Measurements from ENCODE around the gene UNCX. TPM values are rescaled to one million over a fixed set of nuclear protein-coding genes. Genes with fewer than 3 reads are reported as not detected.

UNCX gene
- total RNA-seq, 2 experiments from 2014 or later, result not detected

- ChIA-PET CTCF (interaction anchor here (1.3 to 1.5 kb wide), 2 partner anchors 25 to 254 kb away, joined by 3 to 4 read pairs; no protein-coding TSS in a partner anchor), POLR2A (no interaction called here)
- ATAC-seq (no peak), DNase-seq (no peak)
- Mint-ChIP-seq H3K4me3 (no peak overlapping the region), H3K36me3 (ENCODE audit: low read depth) (no peaks in the 10 kb centered on the region), H3K9me3 (ENCODE audit: insufficient read depth) (no peaks in the 10 kb centered on the region), H3K4me1 (ENCODE audit: low read depth) (no peaks in the 10 kb centered on the region), H3K27ac (no peak overlapping the region), H3K27me3 (ENCODE audit: low read depth) (peaks cover 35% of the 10 kb centered on the region)
These were observed 12.5 kb upstream of the UNCX start for GRCh38 chr7:1220000-1220726.

DNA sequence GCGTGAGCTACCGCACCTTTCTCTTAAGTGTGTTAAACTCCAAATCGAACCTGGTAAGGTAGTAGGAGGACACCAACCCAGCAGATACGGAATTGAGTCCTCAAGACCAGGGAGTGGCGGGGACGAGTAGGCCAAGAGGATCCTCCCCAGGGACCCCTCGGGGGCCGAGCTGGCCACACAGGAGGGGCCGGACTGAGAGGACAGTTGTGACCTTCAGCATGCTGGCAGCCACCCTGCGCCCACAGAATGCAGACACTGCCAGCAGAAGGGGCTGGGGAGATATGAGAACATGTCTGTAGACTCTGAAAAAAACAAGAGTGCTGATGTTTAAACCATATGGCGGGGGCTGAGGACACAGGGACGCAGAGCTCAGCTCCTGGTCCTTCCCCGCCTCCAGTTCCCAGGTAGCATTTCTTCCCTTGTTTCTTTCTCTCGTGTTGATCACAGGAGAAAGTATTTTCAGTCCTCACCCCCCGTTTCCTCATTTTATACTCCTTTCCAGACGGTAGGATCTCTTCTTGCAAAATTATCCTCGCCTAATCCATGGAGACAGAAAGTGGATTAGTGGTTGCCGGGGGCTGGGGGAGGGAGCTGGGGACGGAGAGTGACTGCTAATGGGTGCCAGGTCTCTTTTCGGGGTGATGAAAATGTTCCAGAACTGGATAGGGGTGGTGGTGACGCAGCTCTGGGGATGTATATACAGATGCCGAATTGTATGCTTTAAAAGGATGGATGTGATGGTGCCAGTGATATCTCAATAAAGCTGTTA is 11.5 kb upstream of the UNCX start:
- no peak for ATAC-seq
- no peaks in the 10 kb centered on the region for H3K4me1 Mint-ChIP-seq (ENCODE audit: low read depth)
- CTCF ChIA-PET, result interaction anchor here (1.6 kb wide), 1 partner anchor 28 kb away, joined by 5 read pairs; no protein-coding TSS in a partner anchor
- no peak for DNase-seq
- no peak overlapping the region for H3K4me3 Mint-ChIP-seq
- peaks cover 42% of the 10 kb centered on the region for H3K27me3 Mint-ChIP-seq (ENCODE audit: low read depth)
- no peaks in the 10 kb centered on the region for H3K9me3 Mint-ChIP-seq (ENCODE audit: insufficient read depth)
- H3K36me3 Mint-ChIP-seq (ENCODE audit: low read depth), result no peaks in the 10 kb centered on the region
- POLR2A ChIA-PET, result no interaction called here
- H3K27ac Mint-ChIP-seq, result no peak overlapping the region

GRCh38 chr7:1223196-1223981 is 9.3 kb upstream of the UNCX start:
- ChIA-PET CTCF (interaction anchor here (0.9 kb wide), 1 partner anchor 30 kb away, joined by 3 read pairs; no protein-coding TSS in a partner anchor), POLR2A (no interaction called here)
- peaks cover 57% of the 10 kb centered on the region for H3K27me3 Mint-ChIP-seq (ENCODE audit: low read depth)
- ATAC-seq (no peak), DNase-seq (no peak)
- H3K4me3 Mint-ChIP-seq, result no peak overlapping the region
- H3K9me3 Mint-ChIP-seq (ENCODE audit: insufficient read depth), result no peaks in the 10 kb centered on the region
- no peaks in the 10 kb centered on the region for H3K4me1 Mint-ChIP-seq (ENCODE audit: low read depth)
- no peak overlapping the region for H3K27ac Mint-ChIP-seq
- H3K36me3 Mint-ChIP-seq (ENCODE audit: low read depth), result no peaks in the 10 kb centered on the region

- Mint-ChIP-seq H3K36me3 (ENCODE audit: low read depth) (no peaks in the 10 kb centered on the region), H3K9me3 (ENCODE audit: insufficient read depth) (no peaks in the 10 kb centered on the region), H3K27ac (peak overlapping the region; percentile 69), H3K27me3 (ENCODE audit: low read depth) (peaks cover 60% of the 10 kb centered on the region), H3K4me1 (ENCODE audit: low read depth) (no peaks in the 10 kb centered on the region), H3K4me3 (no peak overlapping the region)
- no peak for DNase-seq
- CTCF ChIA-PET, result interaction anchor here (0.9 kb wide), 1 partner anchor 31 kb away, joined by 3 read pairs; no protein-coding TSS in a partner anchor
- POLR2A ChIA-PET, result no interaction called here
- ATAC-seq, result no peak
These were observed 8.5 kb upstream of the UNCX start for GRCh38 chr7:1224086-1224716.

DNA sequence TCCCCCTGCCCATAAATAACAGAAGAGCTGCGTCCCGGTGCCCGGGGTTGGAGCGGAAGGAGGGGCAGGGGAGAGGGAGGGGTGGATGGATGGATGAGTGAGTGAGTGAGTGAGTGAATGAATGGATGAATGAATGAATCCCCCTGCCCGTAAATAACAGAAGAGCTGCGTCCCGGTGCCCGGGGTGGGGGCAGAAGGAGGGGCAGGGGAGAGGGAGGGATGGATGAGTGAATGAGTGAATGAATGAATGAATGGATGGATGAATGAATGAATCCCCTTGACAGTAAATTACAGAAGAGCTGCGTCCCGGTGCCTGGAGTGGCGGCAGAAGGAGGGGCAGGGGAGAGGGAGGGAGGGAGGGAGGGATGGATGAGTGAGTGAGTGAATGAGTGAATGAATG is 7.6 kb upstream of the UNCX start:
- ATAC-seq, result no peak
- H3K36me3 Mint-ChIP-seq (ENCODE audit: low read depth), result no peaks in the 10 kb centered on the region
- no peak for DNase-seq
- no peaks in the 10 kb centered on the region for H3K4me1 Mint-ChIP-seq (ENCODE audit: low read depth)
- no peak overlapping the region for H3K27ac Mint-ChIP-seq
- ChIA-PET CTCF (interaction anchor here (1.5 kb wide), 1 partner anchor 193 kb away, joined by 4 read pairs; no protein-coding TSS in a partner anchor), POLR2A (no interaction called here)
- no peak overlapping the region for H3K4me3 Mint-ChIP-seq
- H3K27me3 Mint-ChIP-seq (ENCODE audit: low read depth), result peaks cover 57% of the 10 kb centered on the region
- no peaks in the 10 kb centered on the region for H3K9me3 Mint-ChIP-seq (ENCODE audit: insufficient read depth)

- H3K27ac Mint-ChIP-seq, result peak overlapping the region; percentile 18
- ChIA-PET CTCF (interaction anchor here (1.5 to 1.9 kb wide), 2 partner anchors 192 to 207 kb away, joined by 4 to 6 read pairs; no protein-coding TSS in a partner anchor), POLR2A (no interaction called here)
- ATAC-seq, result no peak
- H3K4me1 Mint-ChIP-seq (ENCODE audit: low read depth), result no peaks in the 10 kb centered on the region
- no peaks in the 10 kb centered on the region for H3K9me3 Mint-ChIP-seq (ENCODE audit: insufficient read depth)
- H3K27me3 Mint-ChIP-seq (ENCODE audit: low read depth), result peaks cover 60% of the 10 kb centered on the region
- no peaks in the 10 kb centered on the region for H3K36me3 Mint-ChIP-seq (ENCODE audit: low read depth)
- no peak overlapping the region for H3K4me3 Mint-ChIP-seq
- peak; percentile 47 for DNase-seq
These were observed 7.1 kb upstream of the UNCX start for GRCh38 chr7:1225441-1226185.

- Mint-ChIP-seq H3K27ac (peak overlapping the region; percentile 18), H3K4me3 (no peak overlapping the region), H3K9me3 (ENCODE audit: insufficient read depth) (no peaks in the 10 kb centered on the region), H3K4me1 (ENCODE audit: low read depth) (no peaks in the 10 kb centered on the region), H3K27me3 (ENCODE audit: low read depth) (peaks cover 62% of the 10 kb centered on the region), H3K36me3 (ENCODE audit: low read depth) (no peaks in the 10 kb centered on the region)
- ATAC-seq (no peak), DNase-seq (no peak)
- POLR2A ChIA-PET, result no interaction called here
- CTCF ChIA-PET, result interaction anchor here (1.0 to 1.9 kb wide), 4 partner anchors 13 to 206 kb away, joined by 3 to 6 read pairs (median 4); no protein-coding TSS in a partner anchor
These were observed 6.3 kb upstream of the UNCX start for GRCh38 chr7:1226186-1226901.

DNA sequence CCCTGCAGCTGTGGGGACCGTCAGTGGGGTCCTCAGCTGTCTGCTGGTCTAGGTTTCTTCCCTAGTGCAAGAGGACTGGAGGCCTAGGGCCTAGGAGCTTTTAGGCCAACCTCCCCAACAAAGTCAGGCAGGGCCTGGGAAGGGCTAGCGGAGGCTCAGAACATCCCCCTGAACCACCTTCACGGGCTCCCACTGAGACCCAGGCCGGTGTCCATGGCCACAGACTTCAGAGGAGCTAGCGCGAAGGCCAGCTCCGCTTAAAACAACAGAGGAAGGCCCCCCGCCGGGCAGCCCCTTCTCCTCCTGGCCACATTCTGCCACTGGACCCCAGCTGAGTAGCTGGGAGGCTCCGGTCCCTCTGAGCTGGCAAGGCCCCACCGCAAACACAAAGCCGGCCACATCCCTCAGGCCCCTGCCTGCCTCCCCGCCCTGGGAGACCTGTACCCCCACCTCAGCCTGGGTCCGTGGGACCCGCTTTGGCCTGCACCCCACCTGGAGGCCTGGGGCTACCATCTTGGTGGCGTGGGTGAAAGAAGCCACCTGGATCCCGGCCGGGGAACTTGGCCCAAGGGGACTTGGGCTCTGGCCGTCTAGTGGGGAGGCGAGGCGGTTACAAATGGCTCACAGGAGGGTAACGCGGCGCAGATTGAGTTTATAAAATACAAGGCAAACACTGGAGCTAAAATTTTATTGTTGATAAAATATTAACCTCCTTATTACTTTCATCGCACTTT is 5.4 kb upstream of the UNCX start:
- H3K36me3 Mint-ChIP-seq (ENCODE audit: low read depth), result no peaks in the 10 kb centered on the region
- H3K4me1 Mint-ChIP-seq (ENCODE audit: low read depth), result no peaks in the 10 kb centered on the region
- CTCF ChIA-PET, result interaction anchor here (0.7 to 1.9 kb wide), 5 partner anchors 10 to 205 kb away, joined by 3 to 6 read pairs (median 3); no protein-coding TSS in a partner anchor
- ATAC-seq (no peak), DNase-seq (no peak)
- no peaks in the 10 kb centered on the region for H3K9me3 Mint-ChIP-seq (ENCODE audit: insufficient read depth)
- H3K27me3 Mint-ChIP-seq (ENCODE audit: low read depth), result peaks cover 65% of the 10 kb centered on the region
- POLR2A ChIA-PET, result interaction anchor here (0.5 kb wide), 1 partner anchor 483 kb away, joined by 4 read pairs; no protein-coding TSS in a partner anchor
- no peak overlapping the region for H3K4me3 Mint-ChIP-seq
- H3K27ac Mint-ChIP-seq, result no peak overlapping the region

DNA sequence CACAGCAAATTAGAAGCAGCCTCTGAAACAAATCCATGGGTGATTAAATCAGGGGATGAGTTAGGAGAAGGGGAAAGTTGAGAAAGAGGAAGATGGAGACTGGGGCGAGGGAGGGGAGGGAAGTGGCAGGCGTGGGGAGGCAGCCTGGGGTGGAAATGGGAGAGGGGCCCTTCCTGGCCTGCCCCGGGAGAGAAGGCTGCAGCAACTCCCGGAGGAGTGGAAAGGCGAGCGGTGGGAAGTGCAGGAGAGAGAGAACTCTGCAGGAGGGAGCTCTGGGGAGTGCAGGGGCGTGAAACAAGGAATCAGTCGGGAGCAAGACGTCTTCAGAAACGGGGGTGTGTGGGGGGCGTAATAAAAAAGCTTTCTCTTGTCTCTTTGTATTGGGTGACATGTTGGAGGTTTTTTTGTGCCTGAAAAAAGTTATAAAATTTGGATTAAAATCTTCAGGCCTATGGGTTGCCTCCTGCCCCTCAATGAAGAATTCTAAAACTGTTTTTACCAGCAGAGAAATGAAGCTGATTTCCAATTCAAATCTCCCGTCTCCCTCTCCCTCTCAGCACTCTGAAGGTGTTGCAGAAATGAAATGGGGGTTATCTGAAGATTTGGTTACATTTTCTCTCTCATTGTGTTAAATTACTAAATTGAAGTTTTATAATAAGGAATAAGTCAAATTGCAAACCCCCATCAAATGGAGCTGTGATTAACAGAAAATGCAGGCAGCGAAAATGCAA is 4.7 kb upstream of the UNCX start:
- Mint-ChIP-seq H3K9me3 (ENCODE audit: insufficient read depth) (no peaks in the 10 kb centered on the region), H3K4me1 (ENCODE audit: low read depth) (no peaks in the 10 kb centered on the region), H3K27ac (no peak overlapping the region), H3K4me3 (no peak overlapping the region), H3K36me3 (ENCODE audit: low read depth) (no peaks in the 10 kb centered on the region), H3K27me3 (ENCODE audit: low read depth) (peaks cover 65% of the 10 kb centered on the region)
- no peak for DNase-seq
- POLR2A ChIA-PET, result no interaction called here
- CTCF ChIA-PET, result interaction anchor here (0.7 to 1.2 kb wide), 2 partner anchors 10 to 204 kb away, joined by 3 read pairs; no protein-coding TSS in a partner anchor
- no peak for ATAC-seq

All from activated CD8-positive, alpha-beta T cell treated with anti-CD3 and anti-CD28 coated beads, Interleukin-2, amount 10 ng/mL, durations not matched to agents 7 days and 5 days (primary cell).